ENCODE measurements around the gene ABHD6. TPM values are rescaled to one million over a fixed set of nuclear protein-coding genes. Genes with fewer than 3 reads are reported as not detected.

The ABHD6 gene
- total and polyA plus RNA-seq, 4 donors, result 5.2 to 14.1 (median 10.7) TPM

DNA sequence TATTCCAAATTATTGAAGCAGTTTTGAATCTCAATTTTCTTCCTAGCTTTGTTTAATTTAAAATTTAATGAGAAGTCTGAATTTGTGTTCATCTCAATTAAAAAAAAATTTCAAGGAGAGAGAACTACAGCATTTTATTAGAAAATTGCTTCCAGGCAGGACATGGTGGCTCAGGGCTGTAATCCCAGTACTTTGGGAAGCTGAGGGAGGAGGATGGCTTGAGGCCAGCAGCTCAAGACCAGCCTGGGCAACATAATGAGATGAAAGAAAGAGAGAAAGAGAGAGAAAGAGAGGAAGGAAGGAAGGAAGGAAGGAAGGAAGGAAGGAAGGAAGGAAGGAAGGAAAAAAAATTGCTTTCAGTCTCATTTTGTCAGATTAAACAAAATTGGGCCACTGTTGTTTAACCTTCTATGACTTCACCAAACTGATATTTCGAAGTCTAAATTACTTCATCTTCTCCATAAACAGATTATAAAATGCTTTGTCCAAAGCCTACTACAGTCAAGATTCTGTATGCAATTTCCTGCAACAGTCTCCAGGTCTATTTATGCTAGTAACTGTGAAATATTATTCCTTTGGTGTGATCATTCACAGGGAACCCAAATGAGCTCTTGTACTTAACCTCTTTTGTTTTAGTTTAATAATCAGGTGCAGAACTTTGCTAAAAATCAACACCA is 6.6 kb upstream of the ABHD6 start:
- no peaks in the 10 kb centered on the region for H3K4me1 ChIP-seq (ENCODE audit: control insufficient read depth in 5 of 5, insufficient read depth in 5 of 5, low read length in 5 of 5)
- 0 to 21% methylated on average over 1 of the region's 1 CpG for WGBS, 2 donors
- H3K4me3 ChIP-seq, result no peak overlapping the region
- TF ChIP-seq, protein P1, sequence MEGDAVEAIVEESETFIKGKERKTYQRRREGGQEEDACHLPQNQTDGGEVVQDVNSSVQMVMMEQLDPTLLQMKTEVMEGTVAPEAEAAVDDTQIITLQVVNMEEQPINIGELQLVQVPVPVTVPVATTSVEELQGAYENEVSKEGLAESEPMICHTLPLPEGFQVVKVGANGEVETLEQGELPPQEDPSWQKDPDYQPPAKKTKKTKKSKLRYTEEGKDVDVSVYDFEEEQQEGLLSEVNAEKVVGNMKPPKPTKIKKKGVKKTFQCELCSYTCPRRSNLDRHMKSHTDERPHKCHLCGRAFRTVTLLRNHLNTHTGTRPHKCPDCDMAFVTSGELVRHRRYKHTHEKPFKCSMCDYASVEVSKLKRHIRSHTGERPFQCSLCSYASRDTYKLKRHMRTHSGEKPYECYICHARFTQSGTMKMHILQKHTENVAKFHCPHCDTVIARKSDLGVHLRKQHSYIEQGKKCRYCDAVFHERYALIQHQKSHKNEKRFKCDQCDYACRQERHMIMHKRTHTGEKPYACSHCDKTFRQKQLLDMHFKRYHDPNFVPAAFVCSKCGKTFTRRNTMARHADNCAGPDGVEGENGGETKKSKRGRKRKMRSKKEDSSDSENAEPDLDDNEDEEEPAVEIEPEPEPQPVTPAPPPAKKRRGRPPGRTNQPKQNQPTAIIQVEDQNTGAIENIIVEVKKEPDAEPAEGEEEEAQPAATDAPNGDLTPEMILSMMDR (IDR thresholded peaks at IDR 0.05; ENCODE audit: control extremely low read depth, extremely low read depth), result no peak
- H3K27me3 ChIP-seq (ENCODE audit: control insufficient read depth in 3 of 3, insufficient read depth in 3 of 3, low read length in 2 of 3), result peaks cover 0 to 19% (median 14%) of the 10 kb centered on the region in 3 donors
- no peak for ATAC-seq (ENCODE audit: insufficient read depth, low FRiP score)
- H3K36me3 ChIP-seq (ENCODE audit: control insufficient read depth in 4 of 4, insufficient read depth in 4 of 4, low read length in 4 of 4), result no peaks in the 10 kb centered on the region
- peaks cover 0 to 2% (median 0%) of the 10 kb centered on the region in 4 donors for H3K9me3 ChIP-seq (ENCODE audit: control insufficient read depth in 4 of 4, insufficient read depth in 3 of 4, low read length in 3 of 4)
- no peak overlapping the region for H3K27ac ChIP-seq (ENCODE audit: low read depth in 1 of 2, low read length in 1 of 2)
- H3K9ac ChIP-seq (ENCODE audit: insufficient read depth in 1 of 2, low read length in 2 of 2), result no peak overlapping the region
- no peak for DNase-seq

DNA sequence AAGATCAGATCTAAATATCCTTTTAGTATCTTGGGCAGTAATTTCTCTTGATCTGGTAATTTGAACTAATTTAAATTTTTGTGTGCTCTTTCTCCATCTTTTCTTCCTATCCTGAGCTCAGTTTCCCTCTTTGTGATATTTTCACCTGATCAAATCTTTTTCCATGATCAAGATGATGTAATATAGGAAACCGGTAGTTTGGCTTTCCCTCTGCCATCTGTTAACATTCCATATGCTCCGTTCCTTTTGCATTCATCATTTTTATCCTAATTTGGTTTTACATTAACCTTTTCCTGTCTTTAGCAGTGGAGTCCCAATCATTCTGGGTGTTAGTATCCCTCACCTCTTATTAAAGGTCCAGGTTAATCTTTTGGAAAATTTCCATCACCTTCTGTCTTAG is 5.9 kb upstream of the ABHD6 start:
- H3K27ac ChIP-seq (ENCODE audit: low read depth in 1 of 2, low read length in 1 of 2), result no peak overlapping the region
- H3K36me3 ChIP-seq (ENCODE audit: control insufficient read depth in 4 of 4, insufficient read depth in 4 of 4, low read length in 4 of 4), result no peaks in the 10 kb centered on the region
- H3K9me3 ChIP-seq (ENCODE audit: control insufficient read depth in 4 of 4, insufficient read depth in 3 of 4, low read length in 3 of 4), result peaks cover 0 to 2% (median 0%) of the 10 kb centered on the region in 4 donors
- peaks cover 0 to 4% (median 0%) of the 10 kb centered on the region in 5 donors for H3K4me1 ChIP-seq (ENCODE audit: control insufficient read depth in 5 of 5, insufficient read depth in 5 of 5, low read length in 5 of 5)
- H3K4me3 ChIP-seq, result no peak overlapping the region
- H3K27me3 ChIP-seq (ENCODE audit: control insufficient read depth in 3 of 3, insufficient read depth in 3 of 3, low read length in 2 of 3), result peaks cover 0 to 19% (median 14%) of the 10 kb centered on the region in 3 donors
- no peak for ATAC-seq (ENCODE audit: insufficient read depth, low FRiP score)
- 35 to 66% methylated on average over 2 of the region's 2 CpGs for WGBS, 2 donors
- DNase-seq, result no peak
- no peak overlapping the region for H3K9ac ChIP-seq (ENCODE audit: insufficient read depth in 1 of 2, low read length in 2 of 2)
- TF ChIP-seq, protein P1 (IDR thresholded peaks at IDR 0.05; ENCODE audit: control extremely low read depth, extremely low read depth), result no peak

DNA sequence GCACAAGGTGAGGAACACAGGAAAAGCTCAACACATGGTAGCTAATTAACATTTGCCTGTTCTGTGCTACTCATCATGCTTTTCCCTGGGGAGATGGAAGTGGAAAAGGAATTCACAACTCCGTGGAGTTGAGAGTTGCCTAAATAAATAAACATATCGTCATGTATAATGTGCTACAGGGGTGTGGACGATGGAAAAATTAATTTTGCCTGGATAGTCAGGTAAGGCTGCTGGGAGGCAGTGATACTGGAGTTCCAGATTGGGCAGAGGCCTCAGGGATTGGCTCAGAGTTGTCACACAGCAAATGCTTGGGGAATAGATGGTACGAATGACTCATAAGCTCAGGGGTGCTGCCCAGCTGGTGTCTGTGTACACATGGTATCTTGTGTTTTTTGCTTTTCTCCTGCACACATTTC is 3.1 kb upstream of the ABHD6 start:
- Histone ChIP-seq H3K9me3 (ENCODE audit: control insufficient read depth in 4 of 4, insufficient read depth in 3 of 4, low read length in 3 of 4) (peaks cover 0 to 2% (median 0%) of the 10 kb centered on the region in 4 donors), H3K27me3 (ENCODE audit: control insufficient read depth in 3 of 3, insufficient read depth in 3 of 3, low read length in 2 of 3) (peaks cover 0 to 19% (median 12%) of the 10 kb centered on the region in 3 donors), H3K9ac (ENCODE audit: insufficient read depth in 1 of 2, low read length in 2 of 2) (no peak overlapping the region), H3K27ac (ENCODE audit: low read depth in 1 of 2, low read length in 1 of 2) (no peak overlapping the region), H3K4me1 (ENCODE audit: control insufficient read depth in 5 of 5, insufficient read depth in 5 of 5, low read length in 5 of 5) (peaks cover 0 to 17% (median 0%) of the 10 kb centered on the region in 5 donors), H3K4me3 (no peak overlapping the region), H3K36me3 (ENCODE audit: control insufficient read depth in 4 of 4, insufficient read depth in 4 of 4, low read length in 4 of 4) (no peaks in the 10 kb centered on the region)
- DNase-seq, result no peak
- TF ChIP-seq, protein P1 (IDR thresholded peaks at IDR 0.05; ENCODE audit: control extremely low read depth, extremely low read depth), result no peak
- ATAC-seq (ENCODE audit: insufficient read depth, low FRiP score), result no peak
- WGBS, 2 donors, result 50 to 62% methylated on average over 4 of the region's 4 CpGs
